ENCODE measurements around the gene PDIA3.
"Not testable (repeated sequence)": the region's sequence is repeated elsewhere in the genome, so short reads cannot be mapped to it uniquely, and the experiment has no call there.

Gene PDIA3

GRCh38 chr15:43776718-43777266, 30.6 kb downstream of the PDIA3 start, which contains the start of gene ELL3:
TSS of gene ELL3 (minus strand) at chr15:43776966. CDS start at chr15:43776901, 65 bp downstream.
- DNase-seq (ENCODE audit: low spot score): peak; percentile 65

- peak; percentile 73 for DNase-seq (ENCODE audit: low spot score)
These were observed 31.2 kb downstream of the PDIA3 start for GRCh38 chr15:43777267-43777914.

GRCh38 chr15:43779016-43779415, 32.8 kb downstream of the PDIA3 start:
- no peak for DNase-seq (ENCODE audit: low spot score)

- DNase-seq (ENCODE audit: low spot score): no peak
These were observed 43.2 kb downstream of the PDIA3 start for GRCh38 chr15:43789409-43789808.

- DNase-seq (ENCODE audit: low spot score): peak; percentile 100
These were observed 45.9 kb downstream of the PDIA3 start, which contains the start of gene SERF2 for GRCh38 chr15:43791993-43792760. TSS of gene SERF2 (plus strand) at chr15:43792320. CDS start at chr15:43792377, 57 bp downstream.

- no peak for DNase-seq (ENCODE audit: low spot score)
These were observed 46.7 kb downstream of the PDIA3 start for GRCh38 chr15:43792761-43793476.

GRCh38 chr15:43793647-43794046, 47.4 kb downstream of the PDIA3 start:
- DNase-seq (ENCODE audit: low spot score): no peak

GRCh38 chr15:43794269-43795037, 48.2 kb downstream of the PDIA3 start:
- no peak for DNase-seq (ENCODE audit: low spot score)

GRCh38 chr15:43795197-43795596, 49.0 kb downstream of the PDIA3 start:
- DNase-seq (ENCODE audit: low spot score): no peak

- no peak for DNase-seq (ENCODE audit: low spot score)
These were observed 49.8 kb downstream of the PDIA3 start for GRCh38 chr15:43795997-43796396.

- DNase-seq (ENCODE audit: low spot score): no peak
These were observed 50.3 kb downstream of the PDIA3 start for GRCh38 chr15:43796566-43796965.

GRCh38 chr15:43799209-43799944, 53.1 kb downstream of the PDIA3 start:
- no peak for DNase-seq (ENCODE audit: low spot score)

- no peak for DNase-seq (ENCODE audit: low spot score)
These were observed 53.7 kb downstream of the PDIA3 start, which contains the start of gene SERINC4 for GRCh38 chr15:43799945-43800285. TSS of gene SERINC4 (minus strand) at chr15:43800220. CDS start at chr15:43799986, 234 bp downstream.

- DNase-seq (ENCODE audit: low spot score): peak; percentile 96
These were observed 54.3 kb downstream of the PDIA3 start, which contains the start of gene HYPK for GRCh38 chr15:43800286-43801141. TSS of gene HYPK (plus strand) at chr15:43800599. CDS start at chr15:43800623, 24 bp downstream.

GRCh38 chr15:43802676-43803075, 56.4 kb downstream of the PDIA3 start:
- DNase-seq (ENCODE audit: low spot score): not testable (repeated sequence)

GRCh38 chr15:43808435-43808950, 62.3 kb downstream of the PDIA3 start:
- no peak for DNase-seq (ENCODE audit: low spot score)

- DNase-seq (ENCODE audit: low spot score): no peak
These were observed 62.9 kb downstream of the PDIA3 start for GRCh38 chr15:43808960-43809678.

- not testable (repeated sequence) for DNase-seq (ENCODE audit: low spot score)
These were observed 68.8 kb downstream of the PDIA3 start for GRCh38 chr15:43815064-43815463.

- DNase-seq (ENCODE audit: low spot score): no peak
These were observed 75.3 kb downstream of the PDIA3 start for GRCh38 chr15:43821505-43821904.
